Mammary epithelial cell (primary cell): Measurements from ENCODE around the gene TFDP2.

Source experiments
- EZH2 ChIP-seq: IDR thresholded peaks from 2 replicates; pipeline ENCODE4 v1.6.1; 2012; ENCODE audit warnings: low read length, inconsistent platforms, borderline replicate concordance
- TF ChIP-seq, protein P1 (sequence below), 2 donors: IDR thresholded peaks in 1 of 2; conservative IDR thresholded peaks in 1 of 2; 2 replicates each; pipeline ENCODE4 v1.5.1; 2011 to 2012; ENCODE audit warnings: inconsistent platforms in 2 of 2, low read length in 2 of 2, mild to moderate bottlenecking in 2 of 2, control low read depth in 1 of 2, low read depth in 1 of 2; ENCODE audit not compliant: insufficient read depth in 1 of 2; ENCODE audit errors: extremely low read depth in 1 of 2

GRCh38 chr3:141894524-141895176 is 254.7 kb downstream of the TFDP2 start:
- TF ChIP-seq, protein P1, sequence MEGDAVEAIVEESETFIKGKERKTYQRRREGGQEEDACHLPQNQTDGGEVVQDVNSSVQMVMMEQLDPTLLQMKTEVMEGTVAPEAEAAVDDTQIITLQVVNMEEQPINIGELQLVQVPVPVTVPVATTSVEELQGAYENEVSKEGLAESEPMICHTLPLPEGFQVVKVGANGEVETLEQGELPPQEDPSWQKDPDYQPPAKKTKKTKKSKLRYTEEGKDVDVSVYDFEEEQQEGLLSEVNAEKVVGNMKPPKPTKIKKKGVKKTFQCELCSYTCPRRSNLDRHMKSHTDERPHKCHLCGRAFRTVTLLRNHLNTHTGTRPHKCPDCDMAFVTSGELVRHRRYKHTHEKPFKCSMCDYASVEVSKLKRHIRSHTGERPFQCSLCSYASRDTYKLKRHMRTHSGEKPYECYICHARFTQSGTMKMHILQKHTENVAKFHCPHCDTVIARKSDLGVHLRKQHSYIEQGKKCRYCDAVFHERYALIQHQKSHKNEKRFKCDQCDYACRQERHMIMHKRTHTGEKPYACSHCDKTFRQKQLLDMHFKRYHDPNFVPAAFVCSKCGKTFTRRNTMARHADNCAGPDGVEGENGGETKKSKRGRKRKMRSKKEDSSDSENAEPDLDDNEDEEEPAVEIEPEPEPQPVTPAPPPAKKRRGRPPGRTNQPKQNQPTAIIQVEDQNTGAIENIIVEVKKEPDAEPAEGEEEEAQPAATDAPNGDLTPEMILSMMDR (conservative IDR thresholded peaks at IDR 0.05 in 1 of 2, IDR thresholded peaks at IDR 0.05 in 1 of 2; ENCODE audit: extremely low read depth in 1 of 2, insufficient read depth in 1 of 2, low read depth in 1 of 2, low read length in 2 of 2): no peak
- TF ChIP-seq EZH2: no peak
